GM23338 (cell line): ENCODE measurements around the gene FYB2. TPM values are rescaled to one million over a fixed set of nuclear protein-coding genes. Genes with fewer than 3 reads are reported as not detected.

ENCODE experiments used
- ATAC-seq: fragments of 200-7000 bp; cut with Tn5 transposase; 3 replicates; pipeline ENCODE4 v1.9.1; 2020
- DNase-seq: peaks from one replicate; pipeline ENCODE4 v3.0.0-alpha.2; 2015; ENCODE audit warnings: low spot score
- H2AFZ ChIP-seq: fragments of 200-600 bp; sonication (generic); 2 replicates; pipeline ENCODE4 v1.8.0; 2016; ENCODE audit warnings: antibody characterized with exemption, mild to moderate bottlenecking, moderate library complexity
- H3F3A ChIP-seq: fragments of 200-600 bp; sonication (generic); replicated peaks from 2 replicates; pipeline ENCODE4 v1.8.0; 2017; ENCODE audit warnings: antibody characterized with exemption, mixed run types, low read depth
- H3K27ac ChIP-seq: fragments of 200-600 bp; sonication (generic); 2 replicates; pipeline ENCODE4 v1.6.1; 2016; ENCODE audit warnings: low read depth
- H3K27me3 ChIP-seq: fragments of 200-600 bp; sonication (generic); 2 replicates; pipeline ENCODE4 v1.8.0; 2016; ENCODE audit warnings: mild to moderate bottlenecking, mixed run types, moderate library complexity; ENCODE audit not compliant: insufficient read depth
- H3K36me3 ChIP-seq: fragments of 200-600 bp; sonication (generic); 2 replicates; pipeline ENCODE4 v1.8.0; 2016; ENCODE audit warnings: mild to moderate bottlenecking; ENCODE audit not compliant: insufficient read depth
- H3K4me1 ChIP-seq: fragments of 200-600 bp; sonication (generic); 2 replicates; pipeline ENCODE4 v1.8.0; 2016; ENCODE audit warnings: mild to moderate bottlenecking, moderate library complexity; ENCODE audit not compliant: insufficient read depth
- H3K4me2 ChIP-seq: fragments of 200-600 bp; sonication (generic); 2 replicates; pipeline ENCODE4 v1.7.1; 2017; ENCODE audit warnings: mixed run types
- H3K4me3 ChIP-seq: fragments of 200-600 bp; sonication (generic); 2 replicates; pipeline ENCODE4 v1.6.1; 2016; ENCODE audit warnings: mixed run types
- H3K79me2 ChIP-seq: fragments of 200-600 bp; sonication (generic); replicated peaks from 2 replicates; pipeline ENCODE4 v1.8.0; 2017; ENCODE audit warnings: mild to moderate bottlenecking; ENCODE audit not compliant: insufficient read depth
- H3K9me2 ChIP-seq: fragments of 200-600 bp; sonication (generic); 2 replicates; pipeline ENCODE4 v1.8.0; 2017; ENCODE audit not compliant: insufficient read depth
- H4K20me1 ChIP-seq: fragments of 200-600 bp; sonication (generic); replicated peaks from 2 replicates; pipeline ENCODE4 v1.8.0; 2017; ENCODE audit warnings: mild to moderate bottlenecking; ENCODE audit not compliant: insufficient read depth
- H3K27ac Mint-ChIP-seq: 2 replicates; pipeline ENCODE4 v1.8.0; 2020; ENCODE audit warnings: inconsistent platforms, mild to moderate bottlenecking, moderate library complexity, mixed read lengths
- H3K27me3 Mint-ChIP-seq: 3 replicates; pipeline ENCODE4 v1.8.0; 2022; ENCODE audit warnings: low read depth, mild to moderate bottlenecking, moderate library complexity, mixed read lengths, inconsistent platforms; ENCODE audit not compliant: insufficient read depth, poor library complexity
- H3K36me3 Mint-ChIP-seq: 3 replicates; pipeline ENCODE4 v1.8.0; 2021; ENCODE audit warnings: low read depth, mild to moderate bottlenecking, inconsistent platforms, moderate library complexity, mixed read lengths
- H3K4me1 Mint-ChIP-seq: 3 replicates; pipeline ENCODE4 v1.8.0; 2020; ENCODE audit warnings: mild to moderate bottlenecking, inconsistent platforms, mixed read lengths
- H3K4me3 Mint-ChIP-seq: 3 replicates; pipeline ENCODE4 v1.8.0; 2021; ENCODE audit warnings: moderate library complexity, mild to moderate bottlenecking, inconsistent platforms, mixed read lengths
- H3K9me3 Mint-ChIP-seq: 3 replicates; pipeline ENCODE4 v1.8.0; 2020; ENCODE audit warnings: moderate library complexity, mild to moderate bottlenecking, inconsistent platforms, mixed read lengths
- CTCF ChIP-seq, 2 experiments: fragments of 200-600 bp in 1 of 2; sonication (generic) in 1 of 2; conservative IDR thresholded peaks; 2 replicates each; pipeline versions ENCODE4 v1.5.1 to v1.6.1; 2016 to 2017; ENCODE audit warnings: antibody characterized with exemption in 2 of 2, low read depth in 2 of 2, mild to moderate bottlenecking in 2 of 2, moderate library complexity in 1 of 2
- ETS1 ChIP-seq: IDR thresholded peaks from 2 replicates; pipeline ENCODE4 v1.6.1; 2016; ENCODE audit warnings: antibody characterized with exemption
- EZH2 ChIP-seq: fragments of 200-600 bp; sonication (generic); IDR thresholded peaks from one replicate; pipeline ENCODE4 v1.8.0; 2017; ENCODE audit warnings: antibody characterized with exemption, mild to moderate bottlenecking, low read depth; ENCODE audit not compliant: unreplicated experiment
- EZH2phosphoT487 ChIP-seq: fragments of 200-600 bp; sonication (generic); IDR thresholded peaks from one replicate; pipeline ENCODE4 v1.8.1; 2018; ENCODE audit warnings: antibody characterized with exemption; ENCODE audit not compliant: unreplicated experiment
- JUNB ChIP-seq: IDR thresholded peaks from one replicate; pipeline ENCODE4 v1.6.1; 2016; ENCODE audit warnings: antibody characterized with exemption; ENCODE audit not compliant: unreplicated experiment
- POLR2AphosphoS5 ChIP-seq: IDR thresholded peaks from 2 replicates; pipeline ENCODE4 v1.6.1; 2016; ENCODE audit warnings: antibody characterized with exemption, low read depth
- ZNF331 ChIP-seq: fragments of 250-450 bp; sonication (Bioruptor Pico); IDR thresholded peaks from 2 replicates; pipeline ENCODE4 v1.5.0; 2020; ENCODE audit warnings: low read depth, mild to moderate bottlenecking, moderate library complexity
- polyA plus RNA-seq: library from polyadenylated mRNA; unstranded; fragments of >200 nt; fragmentation: Nextera tagmentation; extraction: Ambion mirVana; gene quantifications from 2 replicates; pipeline ENCODE4 v1.2.1, GENCODE V29; 2016
- total RNA-seq: library from RNA; depleted of rRNA; stranded (reverse); fragments of >200 nt; shearing (Covaris generic); gene quantifications from 2 replicates; pipeline ENCODE4 v1.2.3, GENCODE V29; 2014

FYB2 gene
- total and polyA plus RNA-seq, 2 experiments from 2014 or later, result 0.39 TPM; not detected in 1

- H3K27ac Mint-ChIP-seq, result no peak overlapping the region
- peaks cover 2% of the 10 kb centered on the region for H3K27me3 Mint-ChIP-seq
- no peaks in the 10 kb centered on the region for H3K9me3 Mint-ChIP-seq
- Histone ChIP-seq H3K4me2 (no peak overlapping the region), H3K4me1 (no peaks in the 10 kb centered on the region), H3K36me3 (no peaks in the 10 kb centered on the region), H3K4me3 (no peak overlapping the region), H3K9me2 (no peaks in the 10 kb centered on the region), H3K27ac (no peak overlapping the region), H3K79me2 (no peaks in the 10 kb centered on the region), H3K27me3 (no peaks in the 10 kb centered on the region), H4K20me1 (no peaks in the 10 kb centered on the region), H3F3A (no peaks in the 10 kb centered on the region), H2AFZ (no peak overlapping the region)
- DNase-seq (no peak), ATAC-seq (no peak)
- no peak overlapping the region for H3K4me3 Mint-ChIP-seq
- H3K36me3 Mint-ChIP-seq, result no peaks in the 10 kb centered on the region
- H3K4me1 Mint-ChIP-seq, result peaks cover 14% of the 10 kb centered on the region; the same call in 2 of the 3 replicates
- TF ChIP-seq POLR2AphosphoS5 (no peak), JUNB (no peak), CTCF (conservative IDR thresholded peaks at IDR 0.05; ENCODE audit: low read depth in 2 of 2) (no peak)
Measured at GRCh38 chr1:56782773-56783172, 36.4 kb downstream of the FYB2 start.

GRCh38 chr1:56780826-56781225 is 38.4 kb downstream of the FYB2 start:
- no peak overlapping the region for H3K4me3 ChIP-seq
- Mint-ChIP-seq H3K9me3 (no peaks in the 10 kb centered on the region), H3K4me3 (no peak overlapping the region), H3K4me1 (peaks cover 14% of the 10 kb centered on the region; the same call in 2 of the 3 replicates), H3K36me3 (no peaks in the 10 kb centered on the region), H3K27ac (no peak overlapping the region), H3K27me3 (no peaks in the 10 kb centered on the region)
- H3K79me2 ChIP-seq, result no peaks in the 10 kb centered on the region
- no peaks in the 10 kb centered on the region for H3F3A ChIP-seq
- peak overlapping the region; percentile 90; the same call in 1 of the 2 replicates for H2AFZ ChIP-seq
- H3K4me2 ChIP-seq, result no peak overlapping the region
- H4K20me1 ChIP-seq, result no peaks in the 10 kb centered on the region
- DNase-seq (peak; percentile 51), ATAC-seq (peak; percentile 87)
- H3K4me1 ChIP-seq, result no peaks in the 10 kb centered on the region
- no peak overlapping the region for H3K27ac ChIP-seq
- no peaks in the 10 kb centered on the region for H3K9me2 ChIP-seq
- TF ChIP-seq CTCF (conservative IDR thresholded peaks at IDR 0.05; ENCODE audit: low read depth in 2 of 2) (peak; percentile 33 to 39; a peak in 3 of 4 replicates), EZH2 (no peak), ETS1 (no peak), ZNF331 (no peak), EZH2phosphoT487 (no peak)
- no peaks in the 10 kb centered on the region for H3K36me3 ChIP-seq
- no peaks in the 10 kb centered on the region for H3K27me3 ChIP-seq
